CD4-positive, CD25-positive, alpha-beta regulatory T cell (primary cell): ENCODE results near the gene GALNT18. TPM values are rescaled to one million over a fixed set of nuclear protein-coding genes. Genes with fewer than 3 reads are reported as not detected.
A peak's percentile ranks its signal among the peaks of the same experiment; 100 is the strongest.

Experiments used
- ATAC-seq, 2 donors: fragments of 150-1000 bp; cut with Tn5 transposase; one replicate each; pipeline ENCODE4 v1.10.0; 2021; ENCODE audit warnings: low read depth in 2 of 2, moderate number of reproducible peaks in 2 of 2, moderate library complexity in 1 of 2
- DNase-seq, 3 donors: peaks; one replicate each; pipeline versions ENCODE4 v3.0.0 to v3.0.0-alpha.2; 2012 to 2022; ENCODE audit warnings: mixed read lengths in 1 of 3
- H3K27ac ChIP-seq: one replicate; pipeline ENCODE4 v1.7.0; 2013; ENCODE audit warnings: mild to moderate bottlenecking, low read length; ENCODE audit not compliant: insufficient read depth, poor library complexity, severe bottlenecking
- H3K27me3 ChIP-seq: one replicate; pipeline ENCODE4 v1.7.0; 2013; ENCODE audit warnings: low read length; ENCODE audit not compliant: control insufficient read depth, insufficient read depth
- H3K36me3 ChIP-seq: one replicate; pipeline ENCODE4 v1.7.0; 2013; ENCODE audit warnings: mild to moderate bottlenecking, low read length, moderate library complexity; ENCODE audit not compliant: control insufficient read depth, insufficient read depth
- H3K4me1 ChIP-seq: 2 replicates; pipeline ENCODE4 v1.7.0; 2013; ENCODE audit warnings: mild to moderate bottlenecking, low read length; ENCODE audit not compliant: insufficient read depth, control insufficient read depth, poor library complexity, severe bottlenecking
- H3K4me3 ChIP-seq: one replicate; pipeline ENCODE4 v1.7.0; 2013; ENCODE audit warnings: low read depth, mild to moderate bottlenecking, low read length, moderate library complexity
- H3K9me3 ChIP-seq, 2 experiments: 1 replicate in 1 of 2; 2 replicates in 1 of 2; pipeline ENCODE4 v1.7.0; 2013; ENCODE audit warnings: low read length in 2 of 2, mild to moderate bottlenecking in 1 of 2, moderate library complexity in 1 of 2; ENCODE audit not compliant: control insufficient read depth in 2 of 2
- H3K27ac Mint-ChIP-seq, 3 donors: one replicate each; pipeline ENCODE4 v1.8.0; 2020 to 2022; ENCODE audit warnings: mild to moderate bottlenecking in 3 of 3, mixed read lengths in 3 of 3, moderate library complexity in 2 of 3
- H3K27me3 Mint-ChIP-seq: one replicate; pipeline ENCODE4 v1.8.0; 2022; ENCODE audit warnings: mild to moderate bottlenecking, mixed read lengths
- H3K36me3 Mint-ChIP-seq: one replicate; pipeline ENCODE4 v1.8.0; 2020; ENCODE audit warnings: mixed read lengths
- H3K4me1 Mint-ChIP-seq, 4 donors: one replicate each; pipeline ENCODE4 v1.8.0; 2020 to 2022; ENCODE audit warnings: mixed read lengths in 4 of 4, mild to moderate bottlenecking in 1 of 4
- H3K4me3 Mint-ChIP-seq, 4 donors: one replicate each; pipeline ENCODE4 v1.8.0; 2020 to 2022; ENCODE audit warnings: mild to moderate bottlenecking in 4 of 4, mixed read lengths in 4 of 4, moderate library complexity in 3 of 4
- H3K9me3 Mint-ChIP-seq, 7 donors: one replicate each; pipeline ENCODE4 v1.8.0; 2020 to 2022; ENCODE audit warnings: mixed read lengths in 7 of 7, mild to moderate bottlenecking in 3 of 7, moderate library complexity in 2 of 7
- polyA plus RNA-seq, 4 donors: library from polyadenylated mRNA; unstranded; fragments of 300-500 nt; fragmentation: Illumina TruSeq; gene quantifications; one replicate each; pipeline ENCODE4 v1.2.3, GENCODE V29; 2021
- total RNA-seq: library from RNA; stranded (reverse); gene quantifications from one replicate; pipeline ENCODE4 v1.2.3, GENCODE V29; 2022

The GALNT18 gene
- total and polyA plus RNA-seq, 5 donors from 2014 or later, result 0.10 TPM; not detected in 4

DNA sequence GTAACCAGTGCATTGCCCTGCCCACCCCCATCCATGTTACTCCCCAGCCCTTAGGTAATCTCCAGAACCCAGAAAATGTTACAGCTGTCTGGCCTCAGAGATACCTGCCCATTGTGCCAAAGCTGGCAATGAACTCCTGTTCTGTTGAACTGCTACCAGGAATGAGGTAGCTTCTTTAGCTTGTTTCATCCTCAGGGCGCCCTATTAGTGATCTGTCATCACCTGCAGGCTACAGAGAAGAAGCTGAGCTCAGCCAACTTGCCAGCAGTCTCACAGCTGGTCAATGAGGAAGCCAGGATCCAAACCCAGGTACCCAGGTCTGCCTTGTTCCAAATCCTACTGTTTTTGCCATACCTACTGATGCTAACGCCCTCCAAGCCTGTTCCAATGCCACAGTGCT is 88.7 kb downstream of the GALNT18 start:
- no peaks in the 10 kb centered on the region for H3K36me3 ChIP-seq
- H3K9me3 Mint-ChIP-seq, result peaks cover 0 to 3% (median 0%) of the 10 kb centered on the region in 7 donors
- DNase-seq (no peak), ATAC-seq (no peak)
- H3K9me3 ChIP-seq, result no peaks in the 10 kb centered on the region
- H3K4me3 Mint-ChIP-seq, result no peak overlapping the region
- no peaks in the 10 kb centered on the region for H3K27me3 ChIP-seq
- no peak overlapping the region for H3K27ac Mint-ChIP-seq
- H3K36me3 Mint-ChIP-seq, result no peaks in the 10 kb centered on the region
- H3K4me1 Mint-ChIP-seq, result no peaks in the 10 kb centered on the region
- H3K4me3 ChIP-seq, result no peak overlapping the region
- no peaks in the 10 kb centered on the region for H3K27me3 Mint-ChIP-seq
- no peaks in the 10 kb centered on the region for H3K4me1 ChIP-seq
- H3K27ac ChIP-seq, result no peak overlapping the region

GRCh38 chr11:11532574-11532973 is 89.2 kb downstream of the GALNT18 start:
- Mint-ChIP-seq H3K36me3 (no peaks in the 10 kb centered on the region), H3K4me1 (no peaks in the 10 kb centered on the region), H3K27ac (no peak overlapping the region), H3K4me3 (no peak overlapping the region), H3K9me3 (peaks cover 0 to 3% (median 0%) of the 10 kb centered on the region in 7 donors), H3K27me3 (no peaks in the 10 kb centered on the region)
- Histone ChIP-seq H3K9me3 (no peaks in the 10 kb centered on the region), H3K27me3 (no peaks in the 10 kb centered on the region), H3K4me3 (no peak overlapping the region), H3K36me3 (no peaks in the 10 kb centered on the region), H3K4me1 (no peaks in the 10 kb centered on the region), H3K27ac (no peak overlapping the region)
- ATAC-seq, result no peak
- DNase-seq, result no peak

DNA sequence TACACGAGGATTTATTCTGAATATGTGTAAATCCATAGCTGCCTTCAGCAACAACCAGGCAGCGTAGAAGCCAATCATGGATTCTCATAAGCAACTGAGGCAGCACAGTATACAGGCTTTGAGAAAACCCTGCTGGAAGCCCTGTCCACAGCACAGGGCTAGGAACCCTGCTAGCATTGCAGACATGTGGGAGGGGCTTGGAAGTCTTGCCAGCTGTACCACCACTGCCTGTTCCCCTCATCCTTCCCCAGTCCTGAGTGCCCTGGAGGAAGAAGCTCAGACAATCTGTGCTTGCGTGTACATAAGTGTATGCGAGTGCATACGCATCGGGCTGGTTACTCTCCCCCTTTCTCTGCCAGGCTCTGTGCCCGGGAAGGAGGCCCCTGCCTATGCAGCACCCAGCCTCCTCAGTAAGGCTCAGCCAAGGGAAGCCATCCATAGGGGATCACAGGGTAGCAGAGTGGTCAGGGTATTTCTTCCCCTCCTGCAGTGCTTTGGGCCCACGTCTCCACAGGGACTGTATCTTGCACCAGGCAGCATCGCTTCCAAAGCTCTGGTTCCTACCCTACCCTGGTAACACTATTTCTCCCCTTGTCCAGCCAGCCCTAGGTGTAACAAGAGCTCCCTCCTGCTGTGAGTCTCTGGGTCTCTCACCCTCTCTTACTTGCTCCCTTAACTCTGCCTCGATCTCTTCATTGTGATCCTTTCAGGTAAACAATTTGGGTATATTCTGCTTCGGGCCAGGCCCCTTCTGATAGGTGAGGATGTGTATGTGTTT is 90.5 kb downstream of the GALNT18 start:
- Mint-ChIP-seq H3K4me3 (no peak overlapping the region), H3K4me1 (no peaks in the 10 kb centered on the region), H3K36me3 (no peaks in the 10 kb centered on the region), H3K27ac (no peak overlapping the region), H3K27me3 (no peaks in the 10 kb centered on the region), H3K9me3 (peaks cover 0 to 3% (median 0%) of the 10 kb centered on the region in 7 donors)
- Histone ChIP-seq H3K4me1 (no peaks in the 10 kb centered on the region), H3K27me3 (no peaks in the 10 kb centered on the region), H3K4me3 (no peak overlapping the region), H3K9me3 (no peaks in the 10 kb centered on the region), H3K27ac (no peak overlapping the region), H3K36me3 (no peaks in the 10 kb centered on the region)
- DNase-seq (no peak), ATAC-seq (peak in 1 of 2 donors; percentile 21)

DNA sequence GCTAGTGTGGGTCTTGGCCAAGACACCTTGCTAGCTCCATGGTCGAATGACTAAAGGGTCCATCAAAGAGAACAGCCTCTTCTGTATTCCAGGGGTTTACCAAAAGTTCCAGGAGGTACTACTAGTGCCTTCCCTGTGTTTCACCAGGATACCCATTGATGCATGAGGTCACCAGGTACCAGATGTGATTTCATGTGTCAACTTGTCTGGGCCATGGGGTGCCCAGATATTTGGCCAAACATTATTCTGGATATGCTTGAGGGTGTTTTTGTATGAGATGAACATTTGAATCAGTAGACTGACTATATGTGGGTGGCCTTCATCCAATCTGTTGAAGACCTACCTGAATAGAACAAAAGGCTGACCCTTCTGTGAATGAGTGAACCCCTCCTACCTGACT is 92.8 kb downstream of the GALNT18 start:
- H3K4me3 ChIP-seq, result no peak overlapping the region
- H3K4me1 ChIP-seq, result no peaks in the 10 kb centered on the region
- no peaks in the 10 kb centered on the region for H3K9me3 ChIP-seq
- Mint-ChIP-seq H3K27ac (no peak overlapping the region), H3K4me1 (no peaks in the 10 kb centered on the region), H3K36me3 (no peaks in the 10 kb centered on the region), H3K27me3 (no peaks in the 10 kb centered on the region), H3K9me3 (peaks cover 0 to 3% (median 0%) of the 10 kb centered on the region in 7 donors), H3K4me3 (no peak overlapping the region)
- DNase-seq (no peak), ATAC-seq (no peak)
- no peaks in the 10 kb centered on the region for H3K27me3 ChIP-seq
- H3K27ac ChIP-seq, result no peak overlapping the region
- H3K36me3 ChIP-seq, result no peaks in the 10 kb centered on the region

- H3K9me3 ChIP-seq, result no peaks in the 10 kb centered on the region
- no peaks in the 10 kb centered on the region for H3K36me3 ChIP-seq
- Mint-ChIP-seq H3K4me3 (no peak overlapping the region), H3K36me3 (no peaks in the 10 kb centered on the region), H3K4me1 (no peaks in the 10 kb centered on the region), H3K27ac (no peak overlapping the region), H3K27me3 (peaks cover 6% of the 10 kb centered on the region), H3K9me3 (peaks cover 0 to 3% (median 0%) of the 10 kb centered on the region in 7 donors)
- ATAC-seq (no peak), DNase-seq (no peak)
- no peak overlapping the region for H3K27ac ChIP-seq
- H3K4me3 ChIP-seq, result no peak overlapping the region
- no peaks in the 10 kb centered on the region for H3K27me3 ChIP-seq
- no peaks in the 10 kb centered on the region for H3K4me1 ChIP-seq
Observed at GRCh38 chr11:11525283-11525682, 96.5 kb downstream of the GALNT18 start.

GRCh38 chr11:11524436-11525061 is 97.3 kb downstream of the GALNT18 start:
- Histone ChIP-seq H3K4me1 (no peaks in the 10 kb centered on the region), H3K36me3 (no peaks in the 10 kb centered on the region), H3K27me3 (no peaks in the 10 kb centered on the region), H3K9me3 (no peaks in the 10 kb centered on the region), H3K27ac (no peak overlapping the region), H3K4me3 (no peak overlapping the region)
- DNase-seq (no peak), ATAC-seq (no peak)
- no peaks in the 10 kb centered on the region for H3K4me1 Mint-ChIP-seq
- H3K27ac Mint-ChIP-seq, result no peak overlapping the region
- peaks cover 0 to 3% (median 0%) of the 10 kb centered on the region in 7 donors for H3K9me3 Mint-ChIP-seq
- no peaks in the 10 kb centered on the region for H3K36me3 Mint-ChIP-seq
- H3K27me3 Mint-ChIP-seq, result peaks cover 6% of the 10 kb centered on the region
- H3K4me3 Mint-ChIP-seq, result no peak overlapping the region

DNA sequence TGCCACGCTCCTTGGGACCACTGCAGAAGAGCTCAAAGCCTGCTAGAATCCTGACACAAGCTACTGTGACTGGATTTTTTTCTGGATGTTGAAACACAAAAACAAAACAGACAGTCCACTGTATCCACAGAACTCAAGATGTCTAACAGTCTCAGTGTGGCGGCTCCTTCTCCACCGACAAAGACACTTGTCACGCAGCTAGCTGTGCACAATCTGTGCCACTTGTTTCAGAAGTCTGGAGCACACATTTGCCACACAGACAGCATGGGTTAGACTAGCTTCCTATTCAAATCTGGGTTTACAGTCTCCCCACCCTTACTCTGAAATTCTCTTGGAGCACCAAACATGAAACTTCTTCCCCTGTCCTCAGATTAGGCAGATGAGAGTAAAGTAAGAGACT is 99.2 kb downstream of the GALNT18 start:
- H3K27ac ChIP-seq, result no peak overlapping the region
- Mint-ChIP-seq H3K9me3 (peaks cover 0 to 3% (median 0%) of the 10 kb centered on the region in 7 donors), H3K4me3 (no peak overlapping the region), H3K36me3 (no peaks in the 10 kb centered on the region), H3K27ac (no peak overlapping the region), H3K4me1 (no peaks in the 10 kb centered on the region), H3K27me3 (peaks cover 6% of the 10 kb centered on the region)
- H3K4me3 ChIP-seq, result no peak overlapping the region
- no peaks in the 10 kb centered on the region for H3K27me3 ChIP-seq
- DNase-seq (no peak), ATAC-seq (no peak)
- no peaks in the 10 kb centered on the region for H3K9me3 ChIP-seq
- no peaks in the 10 kb centered on the region for H3K4me1 ChIP-seq
- no peaks in the 10 kb centered on the region for H3K36me3 ChIP-seq
